NK-92 (cell line): ENCODE measurements around the gene CDK1.

ENCODE experiments used
- DNase-seq: peaks from one replicate; lab custom pipeline; 2025; ENCODE audit not compliant: unreplicated experiment; lab: John Stamatoyannopoulos, UW

CDK1 gene

GRCh38 chr10:60778214-60778970 lies at the start of gene CDK1:
CDK1 (plus strand) TSS chr10:60778478; CDS start chr10:60780166, 1,688 bp downstream.
- DNase-seq = peak; percentile 66

DNA sequence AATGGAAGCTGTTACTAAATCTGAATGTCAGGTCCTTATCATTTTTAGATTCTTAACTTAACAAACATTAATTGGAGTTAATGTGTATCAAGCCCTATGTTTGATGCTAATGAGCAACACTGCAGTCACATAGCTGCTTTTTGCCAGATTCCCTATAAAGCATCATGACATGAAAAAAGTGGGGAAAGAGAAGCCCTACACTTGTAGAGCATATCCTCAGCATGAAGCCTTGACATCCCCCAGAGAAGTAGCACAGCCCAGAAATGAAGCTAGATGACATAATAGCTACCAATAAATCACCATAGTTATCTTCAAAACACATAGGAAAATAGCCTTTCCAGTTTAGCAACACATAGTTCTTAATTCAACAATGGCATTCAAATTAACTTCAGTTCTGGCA lies 49.2 kb upstream of the CDK1 start:
- no peak for DNase-seq

DNA sequence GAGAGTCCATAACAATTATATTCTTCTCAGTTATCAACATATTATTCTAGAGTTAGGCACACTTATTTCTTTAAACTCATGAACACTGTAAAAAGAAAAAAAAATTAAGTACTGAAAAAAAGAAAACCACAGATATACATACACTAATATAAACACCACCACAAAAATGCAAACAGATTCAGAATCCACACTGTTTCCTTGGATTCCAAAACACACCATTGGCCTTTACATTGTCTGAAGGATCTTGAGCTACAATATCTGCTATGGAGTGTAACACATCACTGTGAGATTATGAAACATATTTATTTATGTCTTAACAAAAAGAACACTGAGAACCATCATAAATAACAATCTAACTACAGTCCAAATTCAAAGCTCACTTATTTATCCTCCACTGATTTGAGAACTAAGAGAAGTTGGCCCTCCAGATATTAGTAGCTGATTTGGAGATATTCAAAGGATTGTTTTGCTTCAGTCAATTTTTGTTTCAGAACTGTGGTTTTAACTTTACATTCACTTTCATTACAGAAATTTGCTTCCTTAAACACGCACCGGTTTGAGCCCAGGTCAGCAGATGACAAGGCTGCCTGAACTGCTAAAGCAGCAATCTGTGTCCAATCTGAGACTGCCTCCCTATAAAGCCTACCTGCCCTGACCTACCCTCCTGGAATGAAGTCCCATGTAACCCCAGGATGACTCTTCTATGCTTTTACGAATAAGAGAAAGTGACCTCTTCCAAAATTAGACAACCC lies 47.0 kb upstream of the CDK1 start:
- DNase-seq = no peak

DNA sequence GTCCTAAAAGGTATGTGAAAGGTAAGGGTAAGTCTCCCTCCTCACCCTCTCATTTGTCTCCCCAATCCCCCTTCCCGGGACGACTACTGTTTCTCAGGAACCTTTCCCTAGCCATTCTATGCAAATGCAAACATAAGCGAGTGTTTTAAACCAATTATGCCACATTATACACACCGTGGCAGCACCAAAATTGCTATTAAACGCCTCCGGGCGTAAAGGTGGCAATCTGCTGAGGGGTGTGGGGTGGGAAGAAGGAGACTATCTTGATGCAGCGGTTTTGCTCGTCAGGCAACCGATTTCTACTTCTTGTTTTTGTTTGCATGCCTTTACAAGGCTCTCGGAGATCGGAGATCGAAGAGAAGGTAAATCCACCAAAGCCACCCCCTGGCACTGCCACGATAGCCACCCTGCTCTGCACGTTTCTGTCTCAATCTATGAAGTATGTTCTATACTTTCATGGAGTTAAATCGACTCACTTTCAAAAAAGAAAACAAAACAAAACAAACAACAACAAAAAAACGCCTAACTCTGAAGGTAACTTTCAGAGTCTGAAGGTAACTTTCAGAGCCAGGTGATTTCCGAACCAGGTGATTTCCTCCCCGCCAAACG lies 46.0 kb upstream of the CDK1 start:
- DNase-seq = no peak

GRCh38 chr10:60732807-60733516 lies 45.3 kb upstream of the CDK1 start:
- DNase-seq = no peak

DNA sequence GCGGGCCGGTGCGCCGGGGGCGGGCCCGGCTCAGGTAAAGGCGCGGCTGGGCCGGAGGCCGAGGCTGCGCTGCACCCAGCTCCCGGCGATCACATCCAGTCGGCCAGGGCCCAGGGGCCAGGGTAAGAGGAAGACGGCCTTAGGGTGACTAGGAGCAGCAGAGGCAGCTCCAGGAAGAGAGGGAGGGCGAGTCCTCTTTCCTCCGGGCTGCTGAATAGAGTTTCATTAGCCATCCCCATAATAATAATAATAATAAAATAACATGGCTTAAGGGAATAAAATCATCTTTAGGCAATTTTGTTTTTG lies 44.8 kb upstream of the CDK1 start:
- no peak for DNase-seq

GRCh38 chr10:60733826-60734225 lies 44.5 kb upstream of the CDK1 start:
- DNase-seq = no peak

DNA sequence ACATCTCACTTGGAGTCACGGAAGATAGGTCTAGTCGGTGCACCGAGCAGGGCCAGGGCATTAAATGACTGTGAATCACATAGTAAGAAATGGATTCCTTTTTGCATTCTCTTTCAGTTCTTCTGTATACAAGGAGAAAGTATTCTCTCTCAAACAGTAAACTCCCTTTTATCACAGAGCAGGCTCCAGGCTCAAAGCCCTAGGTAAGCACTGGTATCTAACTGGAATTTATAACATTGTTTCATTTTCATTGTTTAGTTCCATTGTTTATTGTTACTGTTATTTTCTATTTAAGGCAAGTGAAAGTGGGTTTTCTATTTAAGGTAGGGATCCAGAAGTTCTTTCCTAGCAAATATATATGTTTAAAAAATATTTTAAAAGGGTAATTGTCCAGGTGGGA lies 44.1 kb upstream of the CDK1 start:
- DNase-seq = no peak

- DNase-seq = no peak
Measured at GRCh38 chr10:60735244-60735643, 43.0 kb upstream of the CDK1 start.

GRCh38 chr10:60737242-60737641 lies 41.0 kb upstream of the CDK1 start:
- DNase-seq = no peak

DNA sequence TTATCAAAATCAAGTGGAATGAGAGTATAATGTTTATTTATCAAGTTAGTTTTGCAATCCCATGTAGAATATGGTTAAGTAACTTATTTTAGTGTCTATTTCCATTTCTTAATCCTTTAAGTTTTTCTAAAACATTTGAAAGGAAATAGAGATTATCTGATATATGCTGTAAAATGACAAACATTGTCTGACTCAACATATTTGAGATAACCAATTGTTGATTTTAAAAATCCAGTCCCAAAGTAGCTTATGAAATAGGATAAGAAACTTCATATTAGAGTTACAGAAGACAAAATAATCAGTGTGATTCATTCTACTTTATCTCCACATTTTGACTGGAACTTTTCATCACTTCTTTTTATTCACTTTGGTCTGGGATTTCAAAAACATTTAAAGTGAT lies 38.7 kb upstream of the CDK1 start:
- DNase-seq = no peak

- no peak for DNase-seq
Measured at GRCh38 chr10:60742512-60742911, 35.8 kb upstream of the CDK1 start.

- no peak for DNase-seq
Measured at GRCh38 chr10:60747817-60748469, 30.3 kb upstream of the CDK1 start.

- no peak for DNase-seq
Measured at GRCh38 chr10:60753152-60753551, 25.1 kb upstream of the CDK1 start.

GRCh38 chr10:60753817-60754216 lies 24.5 kb upstream of the CDK1 start:
- no peak for DNase-seq

- DNase-seq = no peak
Measured at GRCh38 chr10:60757420-60757895, 20.8 kb upstream of the CDK1 start.

DNA sequence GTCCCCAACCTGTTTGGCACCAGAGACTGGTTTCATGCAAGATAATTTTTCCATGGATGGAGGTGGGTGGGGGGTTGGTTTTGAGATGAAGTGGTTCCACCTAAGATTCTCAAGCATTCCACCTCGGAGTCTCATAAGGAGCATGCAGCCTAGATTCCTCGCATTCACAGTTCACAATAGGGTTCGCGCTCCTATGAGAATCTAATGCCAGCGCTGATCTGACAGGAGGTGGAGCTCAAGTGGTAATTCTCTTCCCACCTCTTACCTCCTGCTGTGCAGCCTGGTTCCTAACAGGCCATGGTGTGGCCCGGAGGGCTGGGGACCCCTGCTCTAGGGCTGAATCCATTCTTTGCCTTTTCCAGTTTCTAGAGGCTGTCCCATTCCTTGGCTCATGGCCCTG lies 19.1 kb upstream of the CDK1 start:
- no peak for DNase-seq

DNA sequence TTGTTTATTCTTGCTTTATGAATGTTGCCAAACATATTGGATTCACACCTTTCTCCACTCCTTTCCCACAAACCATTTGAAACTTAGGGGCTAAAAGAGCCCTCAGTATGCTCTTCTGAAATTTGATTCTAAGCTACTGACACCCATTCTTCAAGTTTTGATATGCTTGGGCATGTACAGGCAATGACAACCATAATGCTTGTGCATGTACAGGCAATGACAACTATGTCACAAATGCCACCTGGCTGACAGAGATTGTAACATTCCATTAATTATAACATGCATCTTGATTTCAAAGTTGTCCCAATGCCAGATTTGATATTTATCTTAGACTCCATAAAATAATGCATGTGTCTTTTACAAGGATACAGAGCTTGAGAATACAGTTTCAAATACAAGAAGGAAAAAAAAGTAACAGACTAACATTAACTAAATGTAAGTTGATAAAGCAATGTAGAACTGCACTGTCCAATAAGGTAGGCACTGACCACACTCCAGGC lies 17.5 kb upstream of the CDK1 start:
- DNase-seq = no peak

GRCh38 chr10:60762554-60762953 lies 15.7 kb upstream of the CDK1 start:
- no peak for DNase-seq

DNA sequence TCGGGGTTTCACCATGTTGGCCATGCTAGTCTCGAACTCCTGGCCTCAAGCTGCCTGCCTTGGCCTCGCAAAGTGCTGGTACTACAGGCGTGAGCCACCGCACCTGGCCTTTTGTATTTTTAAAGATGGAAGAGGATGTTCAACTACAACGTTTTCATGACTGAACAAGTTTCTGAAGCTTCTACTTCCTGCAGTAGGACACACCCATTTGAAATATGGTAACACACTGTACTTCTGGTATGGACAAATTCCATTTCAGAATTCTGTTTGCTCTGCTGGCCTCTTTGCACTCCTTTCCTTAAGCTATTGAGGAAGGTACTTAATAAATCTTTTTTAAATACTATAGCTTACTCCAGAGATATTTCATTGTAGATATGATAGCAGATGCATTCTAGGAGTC lies 10.9 kb upstream of the CDK1 start:
- no peak for DNase-seq

DNA sequence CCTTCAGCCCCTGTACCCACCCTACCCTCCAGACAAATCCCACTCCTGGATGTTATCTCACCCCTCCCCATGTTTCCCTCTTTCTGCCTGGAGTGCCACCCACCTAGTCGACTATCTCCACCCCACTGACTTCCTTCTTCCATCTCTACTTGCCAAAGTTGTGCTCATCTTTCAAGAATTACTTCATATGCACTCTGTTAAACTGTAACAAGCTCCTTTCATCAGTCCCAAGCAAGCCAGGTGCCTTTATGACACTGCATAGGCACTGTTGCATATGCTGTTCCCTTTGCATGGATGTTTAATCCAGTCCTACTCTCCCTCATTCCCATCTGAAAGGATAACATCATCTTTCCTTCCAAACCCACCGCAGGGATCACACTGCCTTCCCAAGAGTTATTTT lies 8.9 kb upstream of the CDK1 start:
- no peak for DNase-seq
